Measurements from ENCODE around the gene CLDN15. TPM values are rescaled to one million over a fixed set of nuclear protein-coding genes. Genes with fewer than 3 reads are reported as not detected.

CLDN15 gene
- 2.0 and 3.1 TPM in 2 replicates for total RNA-seq

GRCh38 chr7:101237206-101238067 is at the start of gene CLDN15:
Gene CLDN15, minus strand, starts transcription at chr7:101237802. Its CDS starts 221 bp downstream, at chr7:101237581.

GRCh38 chr7:101244375-101245146 is 7.0 kb upstream of the CLDN15 start, which contains the start of gene FIS1:
Gene FIS1, minus strand, starts transcription at chr7:101245081. Its CDS starts 77 bp downstream, at chr7:101245004.

GRCh38 chr7:101217388-101218235 is 20.0 kb downstream of the CLDN15 start, which contains the start of the genes PLOD3 and ZNHIT1:
Gene PLOD3, minus strand, starts transcription at chr7:101217581. Its CDS starts 307 bp downstream, at chr7:101217274.
Gene ZNHIT1, plus strand, starts transcription at chr7:101218165. Its CDS starts 31 bp downstream, at chr7:101218196.

GRCh38 chr7:101200862-101201599 is 36.6 kb downstream of the CLDN15 start, which contains the start of gene MOGAT3:
Gene MOGAT3, minus strand, starts transcription at chr7:101201036. Its CDS starts 182 bp downstream, at chr7:101200854.

Other genes with a start within 250 kb of the CLDN15 start
- not detected in 2 replicates for gene MUC17, start 217.7 kb downstream of the CLDN15 start, total RNA-seq
- 7.2 and 7.9 TPM in 2 replicates for gene TRIM56, start 152.3 kb downstream of the CLDN15 start, total RNA-seq
- 166 and 251 TPM in 2 replicates for gene SERPINE1, start 110.7 kb downstream of the CLDN15 start, total RNA-seq
- 187 and 227 TPM in 2 replicates for gene AP1S1, start 83.3 kb downstream of the CLDN15 start, total RNA-seq
- gene VGF, start 72.2 kb downstream of the CLDN15 start, total RNA-seq, result 0.09 and 0.14 TPM in 2 replicates
- not detected in 2 replicates for gene NAT16, start 57.5 kb downstream of the CLDN15 start, total RNA-seq
- not detected in 2 replicates for gene MOGAT3, start 36.8 kb downstream of the CLDN15 start, total RNA-seq
- gene PLOD3, start 20.2 kb downstream of the CLDN15 start, total RNA-seq, result 33.3 and 47.8 TPM in 2 replicates
- gene ZNHIT1, start 19.6 kb downstream of the CLDN15 start, total RNA-seq, result 113 and 142 TPM in 2 replicates
- 212 and 237 TPM in 2 replicates for gene FIS1, start 7.3 kb upstream of the CLDN15 start, total RNA-seq
- gene IFT22, start 84.0 kb upstream of the CLDN15 start, total RNA-seq, result 15.4 and 16.5 TPM in 2 replicates
- gene COL26A1, start 125.1 kb upstream of the CLDN15 start, total RNA-seq, result not detected in 2 replicates